HL-60 (cell line): ENCODE data around the gene TEAD4.

Experiments
- CTCF ChIP-seq: IDR thresholded peaks from one replicate; pipeline ENCODE4 v1.5.1; 2011; ENCODE audit warnings: low read length, control low read depth, inconsistent platforms; ENCODE audit not compliant: insufficient read depth
- GABPA ChIP-seq: IDR thresholded peaks from 2 replicates; pipeline ENCODE4 v1.6.1; 2012; ENCODE audit warnings: low read depth

GRCh38 chr12:3071710-3072109 lies 112.5 kb downstream of the TEAD4 start:
- TF ChIP-seq CTCF (no peak), GABPA (no peak)
